Measurements from ENCODE around the gene LBHD1. TPM values are rescaled to one million over a fixed set of nuclear protein-coding genes. Genes with fewer than 3 reads are reported as not detected.

Gene LBHD1
- total and polyA plus RNA-seq, 2 of the 13 experiments (the other 11 are each of a cell fraction or from before 2014, with no cell fraction given): 3.2 to 3.7 TPM

- no peak for TF ChIP-seq PRDM4 (CRISPR knock-in tag; IDR thresholded peaks at IDR 0.05; ENCODE audit: borderline replicate concordance)
- no peak for TF ChIP-seq ZMAT5 (CRISPR knock-in tag; IDR thresholded peaks at IDR 0.05; ENCODE audit: borderline replicate concordance, low read depth)
- 0 out of 2 replicates have a peak, but pooled peaks have one; percentile 22 for TF ChIP-seq DZIP1 (CRISPR knock-in tag; IDR thresholded peaks at IDR 0.05)
- TF ChIP-seq DMAP1 (CRISPR knock-in tag; IDR thresholded peaks at IDR 0.05): peak; percentile 20; the same call in 1 of the 2 replicates
- no peak for TF ChIP-seq ZNF503 (CRISPR knock-in tag; IDR thresholded peaks at IDR 0.05)
- no peak for TF ChIP-seq DDIT3 (CRISPR knock-in tag; IDR thresholded peaks at IDR 0.05)
- no peak for TF ChIP-seq CEBPG (CRISPR knock-in tag; IDR thresholded peaks at IDR 0.05)
- 0 out of 2 replicates have a peak, but pooled peaks have one; percentile 47 for TF ChIP-seq REL (CRISPR knock-in tag; conservative IDR thresholded peaks at IDR 0.05)
- TF ChIP-seq ZNF318 (CRISPR knock-in tag; IDR thresholded peaks at IDR 0.05): 0 out of 2 replicates have a peak, but pooled peaks have one; percentile 33
- no peak for TF ChIP-seq MEIS2 (CRISPR knock-in tag; IDR thresholded peaks at IDR 0.05)
These were observed 34.1 kb upstream of the LBHD1 start (continued) for GRCh38 chr11:62705880-62706849.

All from HepG2 (cell line).